Fibroblast of lung (primary cell): ENCODE measurements around the gene CHI3L1. TPM values are rescaled to one million over a fixed set of nuclear protein-coding genes. Genes with fewer than 3 reads are reported as not detected.

Experiments
- DNase-seq, 2 donors: peaks; one replicate each; pipeline versions ENCODE4 v3.0.0 to v3.0.0-alpha.2; 2010; ENCODE audit warnings: low read depth in 2 of 2
- H2AFZ ChIP-seq: 2 replicates; pipeline ENCODE4 v1.5.1; 2012; ENCODE audit warnings: low read length, control low read depth, inconsistent platforms
- H3K27ac ChIP-seq: 2 replicates; pipeline ENCODE4 v1.5.1; 2011; ENCODE audit warnings: low read length, control low read depth; ENCODE audit not compliant: insufficient read depth
- H3K27me3 ChIP-seq: 2 replicates; pipeline ENCODE4 v1.5.1; 2011; ENCODE audit warnings: mild to moderate bottlenecking, low read length; ENCODE audit not compliant: control insufficient read depth, insufficient read depth
- H3K36me3 ChIP-seq: 2 replicates; pipeline ENCODE4 v1.5.1; 2011; ENCODE audit warnings: low read length; ENCODE audit not compliant: control insufficient read depth, insufficient read depth
- H3K4me1 ChIP-seq: 2 replicates; pipeline ENCODE4 v1.5.1; 2011; ENCODE audit warnings: low read length; ENCODE audit not compliant: control insufficient read depth, insufficient read depth; ENCODE audit errors: extremely low read depth
- H3K4me2 ChIP-seq: 2 replicates; pipeline ENCODE4 v1.5.1; 2011; ENCODE audit warnings: low read length, control low read depth; ENCODE audit not compliant: insufficient read depth; ENCODE audit errors: extremely low read depth
- H3K4me3 ChIP-seq, 4 experiments: fragments of 200-600 bp in 1 of 4; sonication (generic) in 1 of 4; replicated peaks in 1 of 4; 2 replicates each; pipeline ENCODE4 v1.5.1; 2011 to 2016; ENCODE audit warnings: low read length in 4 of 4, low read depth in 3 of 4, mild to moderate bottlenecking in 3 of 4, control low read depth in 2 of 4, inconsistent platforms in 1 of 4, mixed read lengths in 1 of 4; ENCODE audit not compliant: insufficient read depth in 1 of 4; ENCODE audit errors: control extremely low read depth in 1 of 4
- H3K79me2 ChIP-seq: 2 replicates; pipeline ENCODE4 v1.5.1; 2012; ENCODE audit warnings: mild to moderate bottlenecking, low read length, inconsistent platforms; ENCODE audit not compliant: control insufficient read depth, insufficient read depth
- H3K9ac ChIP-seq: 2 replicates; pipeline ENCODE4 v1.5.1; 2011; ENCODE audit warnings: mild to moderate bottlenecking, low read length, control low read depth; ENCODE audit not compliant: insufficient read depth
- H3K9me3 ChIP-seq: 2 replicates; pipeline ENCODE4 v1.5.1; 2012; ENCODE audit warnings: low read depth, low read length; ENCODE audit not compliant: control insufficient read depth, insufficient read depth
- H4K20me1 ChIP-seq: 2 replicates; pipeline ENCODE4 v1.5.1; 2011; ENCODE audit warnings: low read length; ENCODE audit not compliant: control insufficient read depth, insufficient read depth; ENCODE audit errors: extremely low read depth
- CTCF ChIP-seq, 2 donors: IDR thresholded peaks in 1 of 2; conservative IDR thresholded peaks in 1 of 2; 1 replicate in 1 of 2; 2 replicates in 1 of 2; pipeline ENCODE4 v1.5.1; 2011 to 2012; ENCODE audit warnings: low read length in 2 of 2, control low read depth in 1 of 2, inconsistent platforms in 1 of 2, low read depth in 1 of 2, mild to moderate bottlenecking in 1 of 2
- EZH2 ChIP-seq: IDR thresholded peaks from 2 replicates; pipeline ENCODE4 v1.5.1; 2012; ENCODE audit warnings: low read length, control low read depth, mild to moderate bottlenecking; ENCODE audit errors: missing control alignments
- polyA plus RNA-seq, 2 donors: library from polyadenylated mRNA; depleted of rRNA in 1 of 2; stranded (reverse) in 1 of 2; unstranded in 1 of 2; fragments of >200 nt; gene quantifications; 2 replicates each; pipeline ENCODE4 v1.2.1, GENCODE V29; 2011 to 2012; ENCODE audit warnings: missing spikeins in 1 of 2
- total RNA-seq: library from RNA; depleted of rRNA; stranded (reverse); fragments of >200 nt; gene quantifications from 2 replicates; pipeline ENCODE4 v1.2.1, GENCODE V29; 2014

CHI3L1 gene
- total and polyA plus RNA-seq, 2 donors (not counting 1 experiment from before 2014, with no cell fraction given), result 3.0 to 42.8 TPM

- H3K4me1 ChIP-seq, result peaks cover under 1% of the 10 kb centered on the region
- no peak overlapping the region for H3K9ac ChIP-seq
- no peak overlapping the region for H3K4me2 ChIP-seq
- no peaks in the 10 kb centered on the region for H3K36me3 ChIP-seq
- H3K79me2 ChIP-seq, result no peaks in the 10 kb centered on the region
- H3K27ac ChIP-seq, result no peak overlapping the region
- no peak overlapping the region for H3K4me3 ChIP-seq
- H3K27me3 ChIP-seq, result no peaks in the 10 kb centered on the region
- no peak for TF ChIP-seq CTCF (conservative IDR thresholded peaks at IDR 0.05 in 1 of 2, IDR thresholded peaks at IDR 0.05 in 1 of 2; ENCODE audit: low read depth in 1 of 2, low read length in 2 of 2)
- TF ChIP-seq EZH2, result no peak
- H3K9me3 ChIP-seq, result no peaks in the 10 kb centered on the region
- H2AFZ ChIP-seq, result no peak overlapping the region
- no peaks in the 10 kb centered on the region for H4K20me1 ChIP-seq
- no peak for DNase-seq
Measured at GRCh38 chr1:203190949-203191348, 4.4 kb upstream of the CHI3L1 start.

GRCh38 chr1:203189951-203190352, 3.4 kb upstream of the CHI3L1 start:
- H4K20me1 ChIP-seq, result no peaks in the 10 kb centered on the region
- H3K4me2 ChIP-seq, result no peak overlapping the region
- no peaks in the 10 kb centered on the region for H3K9me3 ChIP-seq
- H3K4me1 ChIP-seq, result no peaks in the 10 kb centered on the region
- H3K27me3 ChIP-seq, result no peaks in the 10 kb centered on the region
- no peak overlapping the region for H3K9ac ChIP-seq
- TF ChIP-seq EZH2 (no peak), CTCF (conservative IDR thresholded peaks at IDR 0.05 in 1 of 2, IDR thresholded peaks at IDR 0.05 in 1 of 2; ENCODE audit: low read depth in 1 of 2, low read length in 2 of 2) (no peak)
- no peak overlapping the region for H2AFZ ChIP-seq
- no peak overlapping the region for H3K27ac ChIP-seq
- peak in 1 of 2 donors; percentile 32 for DNase-seq
- no peaks in the 10 kb centered on the region for H3K79me2 ChIP-seq
- H3K4me3 ChIP-seq, result no peak overlapping the region
- H3K36me3 ChIP-seq, result no peaks in the 10 kb centered on the region

GRCh38 chr1:203188686-203189232, 2.3 kb upstream of the CHI3L1 start:
- H3K79me2 ChIP-seq, result no peaks in the 10 kb centered on the region
- no peaks in the 10 kb centered on the region for H3K36me3 ChIP-seq
- no peaks in the 10 kb centered on the region for H3K9me3 ChIP-seq
- DNase-seq, result no peak
- no peak overlapping the region for H3K27ac ChIP-seq
- H4K20me1 ChIP-seq, result no peaks in the 10 kb centered on the region
- TF ChIP-seq EZH2, result no peak
- TF ChIP-seq CTCF (conservative IDR thresholded peaks at IDR 0.05 in 1 of 2, IDR thresholded peaks at IDR 0.05 in 1 of 2; ENCODE audit: low read depth in 1 of 2, low read length in 2 of 2), result no peak
- no peaks in the 10 kb centered on the region for H3K4me1 ChIP-seq
- no peak overlapping the region for H3K4me2 ChIP-seq
- H3K4me3 ChIP-seq, result no peak overlapping the region
- no peak overlapping the region for H2AFZ ChIP-seq
- no peak overlapping the region for H3K9ac ChIP-seq
- no peaks in the 10 kb centered on the region for H3K27me3 ChIP-seq
